NK-92 (cell line): ENCODE results near the gene TFEB.

Experiments
- DNase-seq: peaks from one replicate; lab custom pipeline; 2025; ENCODE audit not compliant: unreplicated experiment; lab: John Stamatoyannopoulos, UW

The TFEB gene

DNA sequence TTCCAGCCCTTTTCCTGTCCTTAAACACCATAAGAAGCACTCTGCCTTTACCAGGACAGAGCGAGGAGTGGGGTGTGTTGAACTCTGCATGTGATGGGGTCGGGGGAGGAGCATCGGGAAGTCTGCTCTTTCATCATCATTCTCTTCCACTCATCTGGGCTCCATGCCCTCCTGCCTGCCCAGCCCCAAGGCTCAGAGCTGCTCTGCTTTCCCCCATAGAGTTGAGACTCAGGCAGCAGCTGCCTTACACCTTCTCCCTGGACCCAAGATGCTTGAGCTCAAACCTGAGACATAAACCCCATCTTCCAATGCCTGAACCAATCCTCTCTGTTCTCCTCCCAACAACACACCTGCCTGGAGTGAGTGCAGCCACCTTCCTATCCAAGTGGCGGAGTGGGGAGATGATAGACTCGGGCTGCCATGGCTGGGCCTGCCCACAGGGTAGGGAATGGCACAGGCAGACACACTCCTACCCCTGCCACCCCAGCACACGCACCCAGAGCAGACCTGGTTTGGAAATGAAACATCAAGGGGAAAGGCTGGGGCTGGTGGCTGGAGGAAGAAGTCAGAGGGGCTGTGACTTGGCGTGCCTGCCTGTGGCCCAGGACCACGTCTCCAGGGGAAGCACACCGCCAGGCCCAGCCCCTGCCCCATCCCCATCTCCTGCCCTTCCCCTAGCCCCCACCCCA, 28.4 kb downstream of the TFEB start:
- no peak for DNase-seq

DNA sequence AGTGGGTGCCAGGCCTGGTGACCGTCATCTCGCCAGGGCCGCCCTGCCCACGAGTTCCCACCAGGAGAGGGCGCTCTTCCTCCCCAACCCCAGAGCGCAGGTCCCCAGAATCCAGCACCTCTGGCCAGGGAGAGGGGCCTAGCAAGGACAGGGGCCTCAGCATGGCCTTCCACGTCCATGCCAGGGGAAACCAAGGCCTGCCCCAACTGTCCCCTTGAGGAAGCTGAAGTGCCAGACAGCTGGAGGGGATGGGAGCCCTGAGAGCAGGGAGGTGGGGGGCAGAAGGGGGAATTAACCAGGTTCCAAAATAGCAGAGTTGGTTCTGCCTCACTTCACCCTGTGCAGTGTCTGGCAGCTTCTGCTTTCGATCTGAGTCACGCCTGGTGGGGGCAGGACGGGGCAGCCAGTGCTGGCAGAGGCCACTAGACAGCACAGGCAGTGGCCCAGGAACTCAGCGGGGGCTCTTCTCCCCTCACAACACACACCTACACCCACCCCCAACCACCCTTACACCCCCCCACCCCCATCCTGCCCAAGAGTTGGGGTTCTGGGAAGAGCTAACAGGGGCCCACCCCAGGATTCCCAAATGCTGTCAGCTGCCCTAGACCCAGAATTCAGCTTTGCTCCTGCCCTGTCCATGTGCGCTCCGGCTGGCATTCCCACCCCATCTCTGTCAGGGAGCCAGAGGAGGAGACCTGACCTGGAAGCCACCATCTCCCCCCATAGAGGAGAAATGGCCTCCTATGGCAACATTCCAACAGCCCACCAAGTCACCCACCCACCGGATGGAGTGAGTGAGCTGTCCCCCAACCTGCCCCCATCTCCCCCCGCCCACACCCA, 29.2 kb downstream of the TFEB start:
- no peak for DNase-seq

DNA sequence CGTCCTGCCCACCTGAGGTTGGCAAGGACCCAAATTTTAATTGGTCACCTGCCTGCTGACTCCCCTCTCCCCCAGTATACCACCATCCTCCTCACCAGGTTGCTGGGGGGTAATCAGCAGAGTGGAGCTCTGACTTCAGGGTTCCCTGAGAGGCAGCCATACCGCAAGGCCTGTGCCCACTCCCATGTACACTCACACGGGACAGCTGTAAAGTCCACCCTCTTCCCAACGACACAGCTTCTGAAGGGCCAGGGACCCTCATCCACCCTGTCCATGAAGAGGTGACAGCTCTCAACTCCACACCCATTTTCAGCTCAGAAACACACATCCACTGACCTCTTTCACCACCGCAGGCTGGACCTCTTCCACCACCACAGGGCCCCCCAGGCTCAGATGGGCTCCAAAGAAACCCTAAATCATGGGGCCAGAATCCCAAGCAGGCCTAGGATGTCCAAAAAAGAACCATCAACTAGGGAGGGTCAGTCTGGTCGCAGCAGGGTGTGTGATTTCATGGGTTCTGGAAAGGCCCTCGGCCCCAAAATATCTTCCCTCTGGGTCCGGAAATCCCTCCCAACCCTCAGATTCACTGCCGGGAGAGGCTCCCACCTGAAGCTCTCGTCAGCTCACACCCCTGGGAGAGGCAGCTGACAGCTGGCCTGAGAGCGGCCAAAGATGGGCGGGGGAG, 30.0 kb downstream of the TFEB start:
- DNase-seq: no peak

DNA sequence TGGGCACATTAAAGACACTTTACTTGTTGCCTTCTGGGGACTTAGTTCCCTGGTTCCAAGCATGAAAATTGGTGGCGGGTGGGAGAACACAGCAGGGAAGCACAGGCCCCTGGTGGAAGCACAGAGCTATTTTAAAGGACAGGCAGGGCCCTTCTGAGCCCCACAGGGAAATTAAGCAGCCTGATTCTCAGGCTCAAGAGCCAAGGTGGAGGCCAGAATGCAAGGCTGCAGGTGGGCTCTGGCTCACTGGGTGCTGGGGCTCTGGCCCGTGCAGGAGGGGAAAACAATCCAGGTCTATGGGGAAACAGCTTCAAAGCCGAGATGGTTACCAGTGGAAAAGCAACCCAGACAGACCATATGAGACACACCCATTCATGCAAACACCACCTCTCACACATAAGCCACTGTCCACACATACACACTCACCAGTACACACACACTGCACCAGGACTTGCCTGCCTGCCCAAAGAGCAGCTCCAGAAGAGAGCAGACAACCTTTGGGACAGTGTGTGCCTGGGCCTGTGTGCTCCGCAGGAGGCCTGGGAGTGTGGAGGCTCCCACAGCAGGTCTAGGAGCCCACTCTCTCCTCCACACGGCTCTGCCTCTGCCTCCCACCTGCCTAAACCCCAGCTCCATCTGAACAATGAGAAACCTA, 30.6 kb downstream of the TFEB start:
- no peak for DNase-seq

DNA sequence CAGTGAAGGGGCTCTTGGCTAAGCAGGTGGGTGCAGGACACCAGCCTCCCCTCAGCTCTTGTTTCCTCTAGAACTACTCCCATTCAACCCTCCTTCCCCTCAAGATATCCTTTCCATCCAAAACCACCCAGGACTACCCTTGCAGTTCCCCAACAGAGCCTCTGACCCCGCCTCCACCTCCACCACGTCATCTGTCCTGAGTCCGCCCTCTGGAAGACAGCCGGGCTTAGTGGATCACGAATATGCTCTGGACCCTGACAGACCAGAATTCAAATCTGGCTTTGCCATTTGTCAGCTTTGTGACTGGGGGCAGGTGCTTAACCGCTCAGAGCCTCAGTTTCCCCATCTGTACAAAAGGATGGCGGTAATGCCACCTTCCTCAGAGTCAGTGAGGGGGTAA, 31.4 kb downstream of the TFEB start:
- DNase-seq: no peak

DNA sequence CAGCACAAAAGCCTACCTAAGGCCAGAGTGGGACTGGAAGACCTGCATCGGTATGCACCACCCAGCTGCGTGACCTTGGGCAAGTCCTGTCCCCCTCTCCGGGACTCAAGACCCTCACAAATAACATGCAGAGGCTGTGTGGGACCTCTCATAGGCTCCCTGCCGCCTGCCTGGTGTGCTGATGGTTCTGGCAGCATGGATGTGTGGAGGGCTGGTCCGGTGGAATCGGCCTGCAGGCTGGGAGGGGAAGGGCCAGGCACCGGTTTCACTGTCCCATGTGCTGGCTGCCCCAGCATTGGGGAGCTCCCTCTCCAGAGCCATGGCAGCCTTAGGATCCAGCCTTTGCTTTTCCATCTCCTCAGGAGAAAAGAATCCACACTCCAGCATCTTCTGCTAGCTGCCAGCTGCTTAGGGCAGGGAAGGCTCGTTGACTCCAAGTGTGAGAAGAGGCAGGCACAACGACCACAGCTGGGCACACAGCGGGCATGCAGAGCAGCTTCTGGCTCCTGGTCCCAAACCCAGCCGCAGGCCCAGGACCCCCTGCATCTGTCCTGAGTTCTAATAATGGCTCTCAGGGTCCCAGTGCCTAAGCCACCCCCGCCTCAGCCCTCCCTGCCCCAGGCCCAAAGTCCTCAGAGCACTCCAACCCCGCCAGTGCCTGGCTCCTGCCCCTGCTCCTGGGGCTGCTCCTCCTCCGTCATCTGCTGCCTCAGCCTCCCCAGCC, 32.5 kb downstream of the TFEB start:
- no peak for DNase-seq

DNA sequence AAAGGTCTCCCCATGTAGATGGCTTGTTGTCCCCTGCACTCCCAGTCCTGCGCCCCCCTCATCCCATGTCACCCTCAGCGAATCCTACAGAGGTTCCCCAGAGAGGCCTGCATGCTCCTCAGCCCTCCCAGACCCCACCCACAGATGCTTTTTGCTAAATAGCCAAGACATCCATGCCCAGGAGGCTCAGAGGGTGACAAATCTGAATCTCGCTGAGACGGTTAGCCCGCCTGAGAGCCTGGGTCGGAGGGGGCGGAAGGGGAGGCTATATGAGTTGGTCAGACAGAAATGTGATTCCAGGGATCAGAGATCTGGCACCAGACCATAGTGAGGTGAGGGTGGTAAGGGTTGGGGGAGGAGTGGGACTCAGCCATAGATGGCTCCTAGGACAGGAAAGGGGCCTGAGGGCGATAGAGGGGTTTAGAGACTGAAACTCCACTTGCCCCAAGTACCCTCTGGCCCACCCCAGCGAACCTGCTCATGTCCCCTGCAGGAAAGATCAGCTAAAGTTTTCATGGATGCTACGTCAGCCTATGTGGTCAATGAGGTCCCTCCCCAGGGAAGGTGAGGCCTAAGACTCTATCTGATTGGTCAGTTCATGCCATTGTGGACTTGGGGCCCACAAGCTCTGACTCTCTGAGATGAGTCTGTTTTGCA, 33.2 kb downstream of the TFEB start:
- no peak for DNase-seq

DNA sequence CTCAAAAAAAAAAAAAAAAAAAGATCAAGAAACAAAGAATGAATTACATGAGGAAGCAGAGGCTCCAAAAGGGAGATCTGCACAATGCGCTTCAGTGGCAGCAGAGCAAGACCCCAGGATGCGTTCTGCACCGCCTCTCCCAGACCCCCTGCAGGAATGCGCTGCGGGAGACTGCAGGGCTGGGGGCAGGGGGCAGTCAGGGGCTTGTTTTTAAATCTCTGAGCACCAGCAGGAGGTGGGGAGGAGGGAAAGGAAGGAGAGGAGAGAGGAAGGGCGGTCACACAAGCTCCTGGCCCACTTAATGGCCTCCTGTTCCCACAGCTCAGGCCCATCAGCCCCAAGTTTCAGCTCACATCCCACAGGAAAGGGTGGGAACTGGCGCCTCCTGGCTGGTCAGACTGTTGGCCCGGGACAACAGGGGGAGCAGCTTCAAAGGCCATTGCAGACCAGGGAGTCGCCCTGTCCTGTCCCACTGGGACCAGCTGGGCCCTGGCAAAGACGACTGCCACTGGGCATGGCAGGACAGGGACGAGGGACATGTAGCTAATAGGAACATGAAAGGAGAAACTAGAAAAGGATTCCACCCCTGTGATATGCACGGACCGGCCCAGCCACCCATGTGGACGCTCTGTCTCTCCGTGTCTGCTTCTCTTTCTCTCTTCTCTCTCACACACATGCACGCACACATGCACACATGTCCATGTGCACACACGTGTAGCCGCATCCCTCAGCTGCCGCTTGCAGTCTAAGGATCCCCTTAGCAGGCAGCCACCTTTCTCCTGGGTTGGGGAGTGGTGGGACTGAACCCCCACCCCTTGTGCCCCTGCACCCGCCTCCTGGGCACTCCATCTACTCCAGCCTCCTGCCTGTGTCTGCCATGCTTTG, 34.7 kb downstream of the TFEB start:
- DNase-seq: no peak

DNA sequence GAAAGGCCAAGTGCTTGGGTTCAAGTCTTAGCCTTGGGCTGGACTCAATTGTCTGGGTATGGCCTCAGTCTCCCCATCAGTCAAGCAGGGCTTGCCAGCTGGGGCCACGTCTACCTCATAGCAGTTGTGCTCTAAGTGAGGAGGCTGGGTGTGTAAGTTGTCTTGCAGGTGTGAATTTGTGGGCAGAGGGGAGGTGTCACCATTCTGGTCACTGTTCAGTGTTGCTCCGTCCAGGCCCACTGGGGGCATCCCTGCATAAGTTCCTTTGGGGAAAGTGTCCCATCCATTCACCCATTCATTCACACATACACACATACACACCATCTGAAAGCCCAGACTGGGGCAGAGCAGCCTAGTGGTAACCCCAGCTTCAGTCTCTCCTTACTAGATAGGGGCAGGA, 36.3 kb downstream of the TFEB start:
- no peak for DNase-seq

DNA sequence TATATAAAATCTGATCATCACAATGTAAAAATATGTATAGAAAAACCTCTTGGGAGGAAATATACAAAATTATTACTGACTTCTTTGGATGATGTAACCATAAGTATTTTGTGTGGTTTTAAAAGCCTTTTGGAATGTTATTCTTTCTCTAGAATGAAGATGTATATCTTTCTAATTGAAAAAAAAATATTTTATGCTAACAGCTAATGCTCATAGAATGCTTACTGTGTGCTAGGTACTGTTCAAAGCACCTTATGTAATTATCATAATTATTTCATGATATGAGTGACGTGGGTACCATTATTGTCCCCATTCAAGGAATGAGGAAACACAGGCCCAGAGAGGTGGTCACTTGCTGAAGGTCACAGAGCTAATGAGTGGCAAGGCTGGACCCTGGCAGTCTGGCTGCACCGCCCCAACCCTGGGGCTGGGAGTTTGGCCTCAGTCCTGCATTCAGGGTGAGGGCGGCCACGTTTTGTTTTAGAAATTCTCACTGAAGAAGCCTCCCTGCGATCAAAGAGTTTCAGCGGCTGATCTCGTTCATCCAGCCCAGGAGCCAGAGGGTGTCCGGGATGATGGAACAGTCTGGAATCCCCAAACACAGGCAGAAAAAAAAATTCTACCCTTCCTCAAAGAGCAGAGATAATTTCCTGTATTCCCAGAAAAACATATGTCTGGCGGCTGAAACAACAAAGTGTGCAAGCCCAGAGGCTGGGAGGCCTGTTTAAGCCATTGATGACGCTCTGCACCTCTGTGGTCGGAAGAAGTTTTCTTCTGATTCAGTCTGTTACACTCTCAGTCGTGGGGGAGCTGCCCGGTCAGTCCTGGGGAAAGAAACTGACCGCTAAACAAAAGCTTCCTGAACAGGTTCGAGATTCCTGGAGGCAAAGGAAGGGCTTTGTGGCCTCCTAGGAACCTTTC, 37.3 kb downstream of the TFEB start:
- no peak for DNase-seq

DNA sequence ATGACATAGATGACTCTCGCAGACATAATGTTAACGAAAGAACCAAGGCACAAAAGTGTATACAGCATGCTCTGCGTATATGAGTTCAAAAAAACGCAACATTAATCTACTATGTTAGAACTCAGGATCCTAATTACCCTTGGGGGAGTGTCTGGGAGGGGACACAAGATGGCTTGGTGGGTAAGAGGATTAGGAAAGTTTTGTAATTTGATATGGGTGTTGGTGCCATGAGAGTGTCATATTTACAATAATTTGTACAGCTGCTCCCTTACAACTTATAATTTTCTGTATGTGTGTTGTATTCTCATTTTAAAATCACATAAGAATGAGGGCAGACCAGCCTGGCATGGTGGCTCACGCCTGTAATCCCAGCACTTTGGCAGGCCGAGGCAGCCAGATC, 38.6 kb downstream of the TFEB start:
- DNase-seq: no peak

DNA sequence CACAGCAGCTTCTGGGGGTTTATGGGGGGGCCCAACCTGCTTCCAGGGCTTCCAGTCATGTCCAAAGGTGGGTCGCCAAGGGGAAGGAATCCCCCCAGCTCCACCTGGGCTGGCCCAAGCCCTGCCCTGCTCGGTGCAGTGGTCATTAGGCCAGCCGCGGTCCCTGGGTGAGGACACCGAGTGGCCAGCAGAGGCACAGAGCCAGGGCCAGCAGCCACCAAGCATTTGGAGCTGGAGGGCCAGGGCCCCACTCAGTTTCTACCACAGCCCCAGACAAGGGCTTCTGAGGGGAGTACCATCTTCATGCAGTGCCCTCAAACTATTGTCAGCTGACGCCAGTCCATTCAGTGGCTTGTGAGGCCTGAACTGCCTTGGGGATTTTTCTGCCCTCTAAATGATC, 39.6 kb downstream of the TFEB start:
- DNase-seq: no peak

DNA sequence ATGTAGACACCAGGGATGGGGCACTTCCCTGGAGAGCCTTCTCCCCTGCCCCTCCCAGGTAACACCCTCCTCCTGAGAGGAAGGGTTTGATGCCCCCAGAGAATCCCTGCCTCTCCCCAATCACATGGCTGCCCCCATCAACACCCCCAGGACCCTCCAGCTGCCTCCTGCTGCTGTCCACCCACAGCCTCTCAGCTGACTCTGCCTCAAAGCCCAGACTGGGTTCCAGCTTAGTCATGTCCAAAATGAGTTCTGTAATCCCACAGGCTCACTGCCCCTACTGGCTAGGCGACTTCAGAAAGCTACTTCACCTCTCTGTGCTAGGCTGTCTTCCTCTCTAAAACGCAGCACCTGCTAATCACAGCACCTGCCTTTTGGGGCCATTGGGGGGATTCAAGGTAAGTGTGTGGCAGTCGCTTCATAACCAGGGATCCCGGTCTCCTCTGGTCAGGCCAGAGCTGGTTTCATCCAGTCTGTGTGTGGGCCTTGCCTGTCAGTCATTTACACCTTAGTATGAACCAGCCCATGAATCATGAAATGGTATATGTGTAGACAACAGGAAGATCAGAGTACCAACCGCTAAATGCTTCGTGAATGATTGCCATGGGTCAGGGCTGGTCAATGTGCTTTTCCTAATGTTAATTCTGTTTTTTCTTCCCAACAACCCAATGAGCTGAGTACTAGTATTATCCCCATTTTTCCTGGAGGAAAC, 40.4 kb downstream of the TFEB start:
- DNase-seq: no peak

DNA sequence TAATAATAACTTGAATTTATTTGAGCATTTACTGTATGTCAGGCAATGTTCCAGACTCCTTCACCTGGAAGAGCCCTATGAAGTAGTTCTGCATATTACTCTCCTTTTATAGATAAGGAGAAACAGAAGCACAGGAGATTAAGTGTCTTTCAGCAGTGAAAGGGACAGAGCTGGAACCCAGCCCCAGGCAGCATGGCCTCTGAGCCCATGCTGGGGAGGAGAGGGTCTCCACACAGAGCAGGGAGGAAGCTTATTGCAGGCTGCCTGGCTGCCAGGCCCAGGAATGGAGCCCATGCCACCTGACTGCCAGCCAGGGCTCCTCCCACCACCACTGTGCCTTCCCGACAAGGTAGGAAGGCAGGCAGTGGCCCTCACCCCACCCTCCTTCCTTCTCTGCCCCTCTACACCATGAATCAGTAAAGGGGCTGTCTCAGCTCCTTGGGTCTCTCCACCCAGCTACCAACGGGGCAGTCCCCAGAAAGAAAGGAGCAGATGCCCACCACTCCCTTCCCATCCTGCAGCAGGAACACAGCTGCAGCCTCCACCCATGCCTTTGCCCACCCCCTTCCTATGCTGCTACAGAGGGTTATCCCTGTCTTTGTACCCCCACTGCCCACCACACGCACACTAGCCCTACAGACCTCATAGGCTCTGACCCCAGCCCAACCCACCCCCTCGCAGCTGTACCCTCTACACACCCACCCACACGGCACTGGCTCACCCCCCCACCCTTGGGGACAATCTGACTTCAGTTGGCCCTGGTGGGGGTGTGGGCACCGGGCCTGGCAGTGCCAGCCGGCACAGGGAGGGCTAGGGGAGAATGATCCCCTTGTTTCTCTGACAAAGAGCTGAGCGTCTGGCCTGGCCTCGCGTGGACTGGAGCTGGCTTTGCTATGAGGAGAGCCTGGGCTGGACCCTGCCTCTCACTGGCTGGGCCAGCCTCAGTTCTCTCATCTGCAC, 41.8 kb downstream of the TFEB start:
- DNase-seq: no peak

DNA sequence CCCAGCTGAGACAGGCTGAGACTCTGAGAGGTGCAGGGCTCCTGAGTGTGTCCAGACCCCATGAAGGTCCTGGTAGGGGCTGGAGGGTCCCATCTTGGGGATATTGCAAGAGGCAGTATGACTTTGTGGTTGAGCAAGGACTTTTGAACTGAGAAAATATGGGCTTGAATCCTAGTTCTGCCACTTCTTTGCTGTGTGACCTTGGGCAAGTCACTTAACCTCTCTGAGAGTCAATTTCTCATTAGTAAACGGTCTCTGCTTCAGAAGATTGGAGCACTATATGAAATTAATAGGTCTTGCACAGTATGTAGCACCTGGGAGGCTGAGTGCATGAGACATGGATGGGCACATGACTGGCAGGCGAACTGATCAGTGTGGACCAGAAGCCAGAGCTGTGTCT, 42.7 kb downstream of the TFEB start:
- no peak for DNase-seq

DNA sequence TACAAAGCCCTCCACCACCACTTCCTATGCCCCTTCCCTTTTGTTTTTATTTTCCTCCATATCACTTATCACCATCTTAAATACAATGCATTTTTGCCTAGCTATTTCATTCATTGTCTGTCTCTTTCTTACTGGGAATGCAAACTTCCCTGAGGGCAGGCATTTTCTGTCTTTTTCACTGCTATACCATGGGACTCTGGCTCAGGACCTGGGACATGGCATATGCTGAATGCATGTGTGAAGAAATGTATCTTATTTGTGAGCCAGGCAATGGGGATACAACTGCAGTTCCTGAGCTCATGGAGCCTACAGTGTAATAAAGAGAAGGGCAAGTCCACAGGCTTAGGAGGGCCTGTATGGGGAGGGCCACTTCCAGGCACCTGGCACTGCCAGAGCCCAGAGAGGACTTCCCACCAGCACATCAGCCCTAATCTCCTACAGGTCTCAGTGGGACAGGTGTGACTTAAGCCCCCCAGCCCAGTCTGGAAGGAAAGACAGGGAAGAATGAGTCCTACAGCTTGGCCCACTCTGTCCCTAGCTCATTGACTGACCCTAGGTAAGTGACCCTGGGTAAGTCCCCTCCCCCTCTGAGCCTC, 43.2 kb downstream of the TFEB start:
- no peak for DNase-seq
